ENCODE results near the gene MRPL23.

The MRPL23 gene

GRCh38 chr11:1921574-1922141, 25.5 kb upstream of the MRPL23 start:
- DNase-seq (ENCODE audit: low read depth in 3 of 3), result no peak

- DNase-seq (ENCODE audit: low read depth in 3 of 3), result no peak
These were observed 24.6 kb upstream of the MRPL23 start for GRCh38 chr11:1922481-1923081.

- DNase-seq (ENCODE audit: low read depth in 3 of 3), result no peak
These were observed 23.8 kb upstream of the MRPL23 start for GRCh38 chr11:1923201-1923956.

- no peak for DNase-seq (ENCODE audit: low read depth in 3 of 3)
These were observed 23.0 kb upstream of the MRPL23 start for GRCh38 chr11:1924181-1924580.

GRCh38 chr11:1924646-1925372, 22.3 kb upstream of the MRPL23 start:
- no peak for DNase-seq (ENCODE audit: low read depth in 3 of 3)

DNA sequence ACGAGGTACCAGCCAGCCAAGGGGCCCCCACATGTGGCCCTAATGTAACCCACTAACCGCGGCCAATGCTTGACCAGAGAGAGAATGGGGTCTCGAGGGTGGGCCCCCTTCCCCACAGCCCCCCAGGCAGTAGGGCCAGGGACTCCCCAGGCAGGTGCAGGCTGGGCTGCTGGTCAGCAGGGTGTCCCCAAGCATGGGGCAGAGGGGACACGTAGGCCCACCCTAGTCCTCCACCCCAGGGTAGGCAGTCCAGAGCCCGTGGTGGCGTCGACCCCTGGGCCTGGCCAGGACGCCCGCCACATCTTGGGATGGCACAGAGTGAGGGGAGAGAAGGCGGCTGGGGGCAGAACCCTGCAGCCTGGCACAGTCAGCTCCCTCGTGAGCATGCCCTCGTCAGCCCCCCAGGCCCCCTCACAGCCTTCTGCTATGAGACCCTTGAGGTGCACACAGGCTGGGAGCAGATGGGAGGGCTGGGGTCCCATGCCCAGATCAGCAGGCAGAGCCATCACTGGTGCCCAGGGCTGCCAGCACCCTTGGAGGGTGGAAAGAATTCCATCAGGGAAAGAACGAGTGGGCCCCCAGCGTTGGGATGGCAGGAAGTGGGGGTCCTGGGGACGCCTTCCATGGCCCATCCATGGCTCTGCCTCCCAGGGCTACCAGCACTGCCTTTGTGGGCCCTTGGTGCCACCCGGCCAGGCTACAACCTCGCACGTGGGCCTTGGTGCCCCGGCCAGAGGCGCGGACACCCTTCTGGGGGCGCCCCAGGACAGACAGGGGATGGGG, 21.6 kb upstream of the MRPL23 start:
- DNase-seq (ENCODE audit: low read depth in 3 of 3), result no peak

DNA sequence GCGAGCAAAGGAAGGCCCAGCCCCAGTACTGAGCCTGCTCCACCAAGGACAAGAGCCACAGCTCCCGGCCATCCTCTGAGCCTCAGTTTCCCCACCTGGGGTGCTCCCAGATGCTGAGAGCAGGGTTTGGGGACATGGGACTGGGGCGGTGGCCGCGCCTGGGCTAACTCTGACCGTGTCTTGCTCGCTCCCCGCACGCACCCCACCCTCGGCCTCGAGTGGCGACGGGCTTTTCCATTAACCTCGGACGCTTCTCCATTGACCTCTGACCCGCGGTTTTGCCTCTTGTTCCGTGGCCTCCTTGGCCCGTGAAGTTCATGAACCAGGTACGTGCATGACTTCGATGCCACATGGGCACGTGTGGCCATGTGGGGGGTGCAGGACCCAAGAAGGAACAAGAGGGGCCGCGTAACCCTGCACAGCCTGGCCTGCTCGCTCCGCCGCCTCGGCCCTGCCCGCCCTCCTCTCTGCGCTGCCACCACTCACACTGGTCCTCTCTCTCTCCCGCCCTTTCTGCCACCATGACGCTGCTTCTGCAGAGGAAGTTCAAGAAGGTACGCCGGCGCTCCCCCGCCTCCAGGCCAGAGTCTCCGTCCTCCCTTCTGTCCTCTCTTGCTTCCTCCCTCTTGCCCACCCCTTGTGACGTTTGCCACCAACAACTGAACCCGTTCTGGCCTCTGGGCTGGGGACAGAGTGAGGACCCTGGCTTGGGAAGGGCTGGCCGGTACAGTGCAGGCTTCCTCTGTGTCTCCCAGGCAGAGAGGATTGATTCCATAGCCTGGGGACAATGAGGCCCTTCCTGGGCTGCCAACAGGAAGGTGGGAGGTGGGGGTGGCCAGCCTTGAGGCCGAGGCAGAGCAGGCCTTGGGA, 20.7 kb upstream of the MRPL23 start:
- DNase-seq (ENCODE audit: low read depth in 3 of 3), result no peak

- DNase-seq (ENCODE audit: low read depth in 3 of 3), result no peak
These were observed 19.9 kb upstream of the MRPL23 start for GRCh38 chr11:1927026-1927847.

DNA sequence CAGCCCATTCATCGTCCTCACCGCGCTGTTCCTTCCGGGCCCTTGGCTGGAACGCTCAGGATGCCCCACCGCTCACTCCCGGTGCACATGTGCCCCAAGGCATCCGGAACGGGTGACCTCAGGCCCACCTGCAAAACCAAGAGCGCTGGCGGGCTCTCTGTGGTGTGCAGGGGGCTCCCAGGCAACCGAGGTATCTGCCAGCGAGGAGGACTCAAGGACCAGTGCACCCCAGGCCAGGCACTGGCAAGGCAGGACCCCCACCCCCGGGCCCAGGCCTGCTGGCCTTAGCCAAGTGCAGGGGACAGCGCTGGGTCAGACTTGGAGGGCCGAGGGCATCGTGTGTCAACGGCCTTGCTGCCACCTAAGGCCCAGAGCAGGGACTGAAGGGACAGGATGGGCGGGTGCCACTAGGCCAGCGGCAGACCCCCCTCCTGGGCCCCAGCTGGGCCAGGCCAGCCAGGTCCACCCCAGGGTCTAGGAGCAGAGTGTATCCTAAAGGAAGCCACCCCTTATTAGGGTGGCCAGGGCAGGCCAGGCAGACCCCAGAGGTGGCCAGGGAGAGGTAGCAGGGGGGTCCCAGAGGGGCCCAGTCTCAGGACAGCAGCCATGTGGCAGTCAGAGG, 19.2 kb upstream of the MRPL23 start:
- DNase-seq (ENCODE audit: low read depth in 3 of 3), result no peak

GRCh38 chr11:1928470-1928890, 18.7 kb upstream of the MRPL23 start:
- no peak for DNase-seq (ENCODE audit: low read depth in 3 of 3)

- DNase-seq (ENCODE audit: low read depth in 3 of 3), result no peak
These were observed 18.1 kb upstream of the MRPL23 start for GRCh38 chr11:1928891-1929541.

DNA sequence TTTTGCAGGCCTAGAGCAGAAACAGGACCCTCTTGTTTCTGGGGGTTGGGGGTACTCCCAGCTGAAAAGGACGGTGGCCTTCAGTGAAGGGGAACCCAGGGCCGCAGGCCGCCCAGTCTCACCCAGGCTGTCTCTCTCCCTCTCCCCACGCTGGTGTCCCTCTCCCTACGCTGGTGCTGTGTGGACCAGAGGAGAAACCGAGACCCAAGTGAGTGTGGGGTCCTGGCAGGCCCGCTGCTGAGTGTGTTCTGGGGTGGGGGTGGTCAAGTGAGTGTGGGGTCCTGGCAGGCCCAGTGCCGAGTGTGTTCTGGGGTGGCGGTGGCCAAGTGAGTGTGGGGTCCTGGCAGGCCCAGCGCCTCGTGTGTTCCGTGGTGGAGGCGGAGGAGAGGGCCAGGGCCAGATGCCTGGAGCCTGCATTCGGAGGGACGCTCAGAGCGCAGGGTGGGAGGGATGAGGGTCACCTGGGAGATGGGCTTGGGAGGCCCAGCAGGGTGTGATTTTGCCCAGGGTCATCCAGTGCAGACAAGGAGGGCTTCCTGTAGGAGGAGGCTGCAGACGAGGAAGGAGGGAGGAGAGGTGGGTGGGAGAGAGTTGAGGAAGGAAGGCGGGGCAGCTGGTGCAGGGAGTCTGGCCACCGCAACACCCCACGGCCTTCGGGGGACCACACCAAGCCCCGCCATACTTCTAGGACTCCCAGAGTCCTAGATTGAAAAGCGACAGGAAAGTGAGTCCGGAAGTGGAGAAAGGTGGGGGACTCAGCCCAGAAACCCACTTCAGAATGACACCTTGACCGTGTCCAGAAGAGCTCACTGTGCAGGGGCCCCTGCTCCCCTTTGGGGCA, 17.3 kb upstream of the MRPL23 start:
- no peak for DNase-seq (ENCODE audit: low read depth in 3 of 3)

GRCh38 chr11:1930462-1930830, 16.7 kb upstream of the MRPL23 start:
- no peak for DNase-seq (ENCODE audit: low read depth in 3 of 3)

GRCh38 chr11:1931341-1932104, 15.6 kb upstream of the MRPL23 start:
- DNase-seq (ENCODE audit: low read depth in 3 of 3), result no peak

DNA sequence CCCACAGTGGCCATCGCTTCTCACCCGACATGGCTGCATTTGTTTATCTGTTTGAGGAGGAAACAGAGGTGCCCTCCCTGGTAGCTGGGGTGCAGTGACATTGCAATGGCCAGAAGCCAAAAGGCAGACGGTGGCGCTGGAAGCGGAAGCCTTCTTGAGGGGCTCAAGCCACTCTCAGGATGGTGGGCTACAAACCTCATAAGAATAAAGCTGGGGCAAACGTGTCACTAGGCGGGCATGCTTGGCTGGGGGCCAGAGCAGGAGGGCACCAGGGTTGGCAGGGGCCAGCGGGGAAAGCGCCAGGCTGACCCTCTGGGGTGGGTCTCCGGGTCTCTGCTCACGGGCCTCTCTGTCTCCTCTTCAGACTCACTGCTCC, 15.0 kb upstream of the MRPL23 start:
- DNase-seq (ENCODE audit: low read depth in 3 of 3), result no peak

DNA sequence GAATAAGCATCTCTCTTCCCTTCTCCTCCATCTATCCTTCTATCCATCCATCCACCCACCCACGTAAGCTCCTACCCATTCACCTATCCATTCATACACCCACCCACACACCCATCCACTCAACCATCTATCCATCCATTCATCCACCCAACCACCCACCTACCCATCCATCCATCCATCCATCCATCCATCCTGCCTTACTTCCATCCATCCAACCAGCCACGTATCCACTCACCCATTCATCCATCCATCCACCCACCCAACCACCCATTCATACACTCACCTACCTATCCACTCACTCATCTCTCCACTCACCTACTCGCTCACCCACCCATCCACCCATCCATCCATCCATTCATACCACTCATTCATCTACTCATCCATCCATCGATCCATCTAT, 14.5 kb upstream of the MRPL23 start:
- DNase-seq (ENCODE audit: low read depth in 3 of 3), result no peak
